Hematopoietic multipotent progenitor cell treated with erythropoietin and hydrocortisone succinate and interleukin-3 and kit ligand, for 15 days (in vitro differentiated cells): ENCODE results near the gene DSTYK.
"Not testable (repeated sequence)": the region's sequence is repeated elsewhere in the genome, so short reads cannot be mapped to it uniquely, and the experiment has no call there.

Source experiments
- DNase-seq: peaks from one replicate; pipeline ENCODE4 v3.0.0-alpha.2; 2015; ENCODE audit warnings: low spot score

DSTYK gene

DNA sequence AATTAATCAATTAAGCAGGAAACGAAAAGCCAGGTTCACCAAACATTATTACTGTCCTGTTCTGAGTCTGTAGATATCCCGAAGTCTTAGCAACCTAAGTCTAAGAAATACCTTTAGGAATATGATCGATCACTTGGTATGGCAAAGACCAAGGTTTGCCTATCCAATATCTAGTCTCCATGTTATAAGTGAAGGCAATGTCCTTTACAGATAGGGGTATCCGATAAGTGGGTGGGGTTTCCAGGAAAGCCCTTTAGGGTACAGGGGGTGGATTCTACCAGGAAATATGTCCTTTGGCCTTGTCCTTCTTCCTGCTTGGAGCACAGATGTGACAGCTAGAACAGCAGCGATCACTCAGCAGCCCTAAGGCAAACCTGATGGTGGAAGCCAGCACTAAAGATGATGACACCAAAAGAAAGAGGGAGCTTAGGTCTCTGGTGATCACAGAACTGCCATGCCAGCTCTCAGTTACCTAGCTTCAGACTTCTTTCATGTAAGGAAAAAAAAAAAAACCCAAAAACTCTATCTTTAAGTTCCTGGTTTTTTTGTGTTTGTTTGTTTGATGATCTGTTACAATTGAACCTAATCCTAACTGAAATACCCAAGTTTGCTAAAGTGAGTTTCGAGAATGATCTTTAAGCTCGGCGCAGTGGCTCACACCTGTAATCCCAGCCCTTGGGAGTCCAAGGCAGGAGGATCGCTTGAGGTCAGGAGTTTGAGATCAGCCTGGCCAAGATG is 40.8 kb downstream of the DSTYK start:
- DNase-seq: peak; percentile 64

DNA sequence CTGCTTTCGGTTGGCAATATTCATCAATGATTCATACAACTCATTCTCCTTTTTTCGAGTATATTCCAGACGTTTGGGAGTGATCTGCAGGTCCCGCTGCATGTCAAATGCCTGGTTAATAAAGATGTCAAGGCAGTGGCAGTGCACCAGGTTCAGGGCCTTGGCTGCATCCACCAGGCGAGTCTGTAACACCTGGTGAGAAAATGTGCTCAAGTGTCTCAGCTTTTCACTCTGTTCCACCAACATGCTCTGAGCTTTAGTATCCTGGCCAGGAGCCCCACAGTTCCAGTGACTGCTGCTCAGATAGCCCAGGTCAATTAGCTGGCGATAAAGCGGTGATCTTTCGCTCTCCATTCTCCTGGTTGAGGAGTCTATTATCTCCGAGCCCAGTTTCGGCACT is 42.3 kb downstream of the DSTYK start:
- no peak for DNase-seq

DNA sequence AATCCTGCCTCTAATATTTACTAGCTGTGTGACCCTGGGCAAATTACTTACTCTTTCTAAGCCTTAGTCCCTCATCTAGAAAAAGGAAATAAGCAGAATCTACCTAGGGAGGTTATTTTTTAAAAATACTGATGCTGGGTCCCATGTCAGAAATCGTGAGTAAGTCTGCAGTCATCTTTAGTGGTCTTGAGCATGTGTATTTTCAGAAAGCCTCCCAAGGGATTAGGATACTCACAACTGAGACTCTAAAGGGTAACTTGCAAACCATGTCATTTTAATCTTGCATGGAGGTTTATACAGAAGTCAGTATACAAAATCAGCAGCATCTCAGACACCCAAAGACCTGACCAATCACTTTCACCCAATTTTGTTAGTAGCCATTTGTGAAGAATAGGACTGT is 43.2 kb downstream of the DSTYK start:
- no peak for DNase-seq

DNA sequence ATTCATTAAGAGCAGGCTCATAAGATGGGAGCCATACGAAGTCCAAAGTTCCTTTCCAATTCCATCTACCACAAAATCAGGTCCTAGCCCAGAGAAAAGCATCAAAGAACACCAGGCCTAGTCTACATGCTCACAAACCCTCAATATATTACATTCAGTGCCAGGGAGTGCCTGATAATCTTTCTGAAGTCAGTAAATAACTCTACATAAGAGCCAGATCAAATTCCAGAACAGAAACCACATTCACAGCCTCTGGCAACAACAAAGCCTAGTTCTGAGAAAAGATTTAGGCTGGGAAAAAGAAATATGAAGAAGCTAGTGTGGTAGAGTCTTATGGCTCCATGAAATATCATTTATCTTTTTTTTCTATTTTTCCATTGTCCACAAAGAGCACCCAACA is 49.2 kb downstream of the DSTYK start:
- no peak for DNase-seq

DNA sequence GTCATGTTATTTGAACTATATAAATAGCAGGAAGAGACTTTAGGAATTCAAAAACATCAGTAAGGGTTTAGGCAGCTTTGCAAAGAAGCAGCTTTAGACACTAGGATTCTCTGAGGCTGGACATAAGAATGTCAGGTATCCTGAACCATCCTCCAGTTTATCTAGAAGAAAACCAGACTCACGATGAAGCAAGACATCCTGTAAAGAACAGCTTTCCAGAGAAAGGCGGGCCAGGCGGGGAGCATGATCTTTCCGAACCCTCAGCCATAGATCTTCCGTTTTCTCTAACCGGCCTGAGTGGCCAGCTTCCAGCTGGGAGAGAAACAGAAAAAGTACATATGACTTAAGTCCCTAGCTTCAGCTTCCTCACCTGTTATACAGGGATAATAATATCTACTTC is 50.4 kb downstream of the DSTYK start:
- DNase-seq: no peak

DNA sequence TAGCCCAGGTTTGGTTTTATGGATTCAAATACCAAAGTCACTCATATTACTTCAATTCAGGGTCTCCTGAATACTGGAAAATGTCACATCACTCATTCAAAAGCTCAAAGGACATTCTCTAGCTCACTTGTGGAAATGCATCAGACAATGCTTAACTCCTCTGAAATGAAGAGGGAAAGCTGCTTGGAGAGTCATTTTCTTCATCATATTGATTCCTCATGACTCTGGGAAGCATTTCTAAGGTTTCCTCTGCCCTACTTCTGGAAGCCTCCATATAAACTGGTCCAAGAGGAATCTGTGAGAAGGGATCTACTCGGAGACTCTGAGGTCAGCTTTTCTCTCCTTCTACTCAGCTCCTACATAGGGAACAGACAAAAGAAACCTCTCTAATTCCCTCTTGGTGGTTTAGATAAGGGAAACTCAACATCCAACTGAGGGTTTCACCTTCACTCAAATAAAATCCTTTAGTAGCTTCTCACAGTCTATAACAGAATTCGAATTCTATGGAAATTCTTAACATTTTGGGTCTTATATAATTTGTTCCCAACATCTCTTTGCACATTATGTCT is 53.4 kb downstream of the DSTYK start:
- DNase-seq: no peak

DNA sequence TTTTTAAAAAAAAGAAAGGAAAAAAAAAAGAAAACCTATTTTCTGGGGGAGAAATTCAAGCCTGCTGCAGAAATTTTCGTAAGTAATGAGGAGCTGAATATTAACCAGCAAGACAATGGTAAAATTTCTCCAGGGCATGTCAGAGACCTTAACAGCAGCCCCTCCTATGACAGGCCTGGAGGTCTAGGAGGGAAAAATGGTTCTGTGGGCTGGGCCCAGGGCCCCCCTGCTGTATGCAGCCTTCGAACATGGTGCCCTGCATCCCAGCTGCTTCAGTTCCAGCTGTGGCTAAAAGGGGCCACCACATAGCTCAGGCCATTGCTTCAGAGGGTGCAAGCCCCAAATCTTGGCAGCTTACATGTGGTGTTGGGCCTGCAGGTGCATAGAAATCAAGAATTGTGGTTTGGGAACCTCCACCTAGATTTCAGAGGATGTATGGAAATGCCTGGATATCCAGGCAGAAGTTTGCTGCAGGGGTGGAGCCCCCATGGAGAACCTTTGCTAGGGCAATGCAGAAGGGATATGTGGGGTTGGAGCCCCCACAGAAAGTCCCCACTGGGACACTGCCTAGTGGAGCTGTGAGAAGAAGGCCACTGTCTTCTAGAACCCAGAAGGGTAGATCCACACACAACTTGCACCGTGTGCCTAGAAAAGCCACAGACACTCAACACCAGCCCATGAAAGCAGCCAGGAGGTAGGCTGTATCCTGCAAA is 55.7 kb downstream of the DSTYK start:
- DNase-seq: not testable (repeated sequence)

DNA sequence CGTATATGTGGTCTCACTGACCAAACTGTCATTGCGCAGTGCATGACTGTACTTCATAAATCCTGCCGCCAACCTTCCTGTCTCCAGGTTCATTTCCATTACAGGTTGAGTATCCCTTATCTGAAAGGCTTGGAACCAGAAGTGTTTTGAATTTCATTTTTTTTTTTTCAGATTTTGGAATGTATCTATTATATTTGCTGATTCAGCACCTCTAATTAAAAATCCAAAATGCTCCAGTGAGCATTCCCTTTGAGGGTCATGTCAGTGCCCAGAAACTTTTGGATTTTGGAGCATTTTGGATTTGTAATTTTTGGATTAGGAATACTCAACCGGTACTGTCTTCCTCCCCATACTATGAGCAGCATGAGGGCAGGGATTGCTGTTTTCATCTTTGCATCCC is 59.0 kb downstream of the DSTYK start:
- DNase-seq: no peak

DNA sequence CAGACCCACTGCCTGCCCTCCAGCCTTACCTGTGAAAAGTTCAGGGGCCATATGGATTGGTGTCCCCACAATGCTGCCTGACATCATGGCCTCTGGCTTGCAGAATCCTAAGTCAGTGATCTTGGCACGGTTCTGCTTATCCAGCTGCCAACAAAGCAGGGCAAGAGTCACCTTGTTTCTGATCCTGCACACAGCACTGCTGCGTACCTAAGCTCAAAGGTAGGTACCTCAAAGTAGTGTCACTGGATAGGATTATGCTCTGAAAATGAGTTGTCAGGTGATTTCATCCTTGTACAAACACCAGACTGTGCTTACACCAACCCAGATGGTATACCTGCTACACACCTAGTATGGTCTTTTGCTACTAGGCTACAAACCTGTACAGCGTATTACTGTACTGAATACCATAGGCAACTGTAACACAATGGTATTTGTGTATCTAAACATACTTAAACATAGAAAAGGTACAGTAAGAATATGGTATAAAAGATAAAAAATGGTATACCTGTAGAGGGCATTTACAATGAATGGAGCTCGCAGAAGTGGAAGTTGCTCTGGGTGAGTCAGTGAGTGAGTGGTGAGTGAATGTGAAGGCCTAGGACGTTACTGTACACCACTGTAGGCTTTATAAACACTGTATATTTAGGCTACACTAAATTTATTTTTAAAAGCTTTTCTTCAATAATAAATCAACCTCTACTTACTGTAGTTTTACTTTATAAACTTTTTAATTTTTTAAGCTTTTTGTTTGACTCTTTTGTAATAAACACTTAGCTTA is 60.7 kb downstream of the DSTYK start:
- no peak for DNase-seq

DNA sequence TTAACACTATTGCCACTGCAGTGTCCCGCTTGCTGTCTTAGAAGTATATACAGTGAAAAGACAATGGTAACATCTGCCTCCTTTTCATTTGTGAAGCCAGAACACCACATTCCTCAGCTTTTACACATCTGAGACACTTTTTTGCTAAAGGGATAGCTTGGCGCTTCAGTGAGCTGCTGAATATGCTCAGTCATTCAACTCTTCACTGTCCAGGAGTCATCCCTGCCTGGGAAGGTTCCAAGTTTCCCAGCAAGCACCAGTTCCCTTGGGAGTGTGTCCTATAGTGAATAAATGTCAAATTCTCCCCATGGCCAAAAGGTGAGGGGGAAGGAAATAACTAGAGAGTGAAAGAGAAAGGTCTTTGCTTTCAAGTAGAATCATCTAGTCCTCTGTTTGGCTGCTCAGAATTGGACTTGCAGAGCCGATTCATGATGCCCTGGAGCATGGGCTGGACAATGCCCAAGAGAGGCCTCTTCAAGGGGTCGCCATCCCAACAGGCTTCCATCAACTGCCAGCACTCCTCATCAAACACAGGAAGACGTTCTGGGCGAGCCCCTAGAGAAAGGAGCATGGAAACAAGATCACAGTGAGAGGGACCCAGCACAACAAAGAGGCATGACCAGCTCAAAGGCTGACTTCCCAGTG is 64.2 kb downstream of the DSTYK start:
- no peak for DNase-seq

DNA sequence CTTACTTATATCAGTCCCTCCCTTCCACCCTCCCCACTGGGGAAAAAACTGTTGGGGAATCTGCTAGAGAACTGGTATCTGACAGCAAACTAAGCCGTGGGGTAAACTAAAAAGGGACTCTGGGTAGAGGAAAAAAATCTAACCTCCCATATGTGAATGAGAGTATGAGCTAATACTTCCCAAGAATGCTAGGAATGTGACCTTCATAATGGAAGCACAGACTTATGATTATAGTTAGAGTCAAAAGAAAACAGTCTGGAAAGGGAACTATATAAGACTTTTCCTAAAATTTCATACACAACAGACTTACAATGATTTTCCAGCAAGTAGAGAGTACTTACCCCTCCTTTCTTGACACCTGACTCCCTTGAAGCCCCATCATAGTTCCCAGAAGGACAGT is 66.8 kb downstream of the DSTYK start:
- no peak for DNase-seq

DNA sequence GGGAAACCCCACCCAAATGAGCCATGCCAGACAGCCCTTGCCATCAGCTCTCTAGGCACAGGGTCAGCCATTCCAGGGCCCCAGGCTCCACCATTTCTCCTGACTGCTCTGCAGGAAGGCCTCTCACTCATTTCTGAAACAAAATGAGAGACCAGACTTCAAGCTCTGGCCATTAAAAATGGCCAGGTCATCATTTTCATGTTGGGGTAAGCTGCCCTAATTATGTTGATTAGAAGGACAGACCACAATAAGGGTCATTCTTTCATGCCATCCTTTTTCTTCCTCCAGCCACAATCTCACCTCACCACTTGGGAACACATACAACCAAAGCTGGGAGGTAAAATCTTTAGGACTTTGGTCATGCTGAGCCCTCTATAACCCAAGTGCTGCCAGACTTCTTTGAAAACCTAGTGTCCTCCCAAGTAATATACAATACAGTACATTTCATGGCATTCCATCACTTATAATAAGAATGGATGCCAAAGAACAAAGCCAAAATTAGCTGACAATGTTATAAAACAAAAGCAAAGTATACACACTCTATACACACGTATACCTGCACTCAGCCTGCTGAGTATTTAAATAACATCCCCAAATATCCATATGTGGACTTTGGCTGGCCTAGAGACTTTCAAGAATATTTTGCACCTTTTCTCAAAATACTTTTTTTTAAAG is 67.3 kb downstream of the DSTYK start:
- DNase-seq: no peak

DNA sequence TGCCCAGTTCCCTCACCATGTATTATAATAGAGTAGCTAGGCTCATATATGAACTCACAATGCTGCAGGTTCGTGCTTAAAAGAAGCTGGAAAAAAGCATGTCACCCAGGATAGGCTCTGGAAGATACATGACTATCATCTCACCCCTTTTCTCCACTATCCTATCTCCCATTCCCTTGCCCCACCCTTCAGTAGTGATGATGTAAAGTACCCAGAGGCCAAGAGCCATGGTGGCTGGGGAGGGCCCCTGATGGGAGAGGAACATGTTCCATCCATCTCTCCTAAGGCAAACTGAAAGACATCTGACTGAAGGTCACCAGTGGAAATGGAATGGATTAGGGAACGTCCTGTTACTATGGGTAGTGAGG is 69.4 kb downstream of the DSTYK start:
- peak; percentile 8 for DNase-seq

DNA sequence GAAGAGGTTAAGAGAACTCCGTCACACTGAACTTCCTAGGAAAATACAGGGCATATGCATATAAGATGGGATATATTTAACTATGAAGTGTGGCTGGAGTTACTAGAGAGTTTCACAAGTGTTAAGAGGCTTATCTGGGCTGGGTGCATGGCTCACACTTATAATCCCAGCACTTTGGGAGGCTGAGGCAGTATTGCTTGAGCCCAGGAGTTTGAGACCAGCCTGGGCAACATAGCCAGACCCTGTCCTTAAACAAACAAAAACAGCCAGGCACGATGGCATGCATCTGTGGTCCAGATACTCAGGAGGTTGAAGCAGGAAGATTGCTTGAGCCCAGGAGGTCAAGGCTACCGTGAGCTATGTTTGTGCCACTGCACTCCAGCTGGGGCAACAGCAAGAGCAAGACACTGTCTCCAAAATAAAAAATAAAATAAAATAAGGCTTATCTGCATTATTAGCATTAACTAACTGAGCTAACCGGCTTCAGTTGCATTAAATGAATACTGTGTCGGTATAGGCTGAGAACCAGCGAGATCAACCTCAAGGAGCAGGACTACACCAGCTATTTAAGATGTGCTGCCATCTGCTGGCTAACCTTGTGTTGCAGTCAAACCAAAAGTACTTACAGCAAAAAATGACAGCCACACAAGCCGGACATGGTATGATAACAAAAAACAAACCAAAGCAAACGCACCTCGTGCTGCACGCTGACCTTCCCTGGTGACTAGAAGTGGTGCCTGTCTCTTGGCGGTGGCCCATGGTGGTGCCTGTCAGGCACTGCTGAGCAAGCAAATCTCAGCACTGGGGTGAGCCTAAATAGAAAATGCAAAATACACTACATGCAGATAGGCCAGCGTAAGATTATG is 70.0 kb downstream of the DSTYK start:
- peak; percentile 83 for DNase-seq

DNA sequence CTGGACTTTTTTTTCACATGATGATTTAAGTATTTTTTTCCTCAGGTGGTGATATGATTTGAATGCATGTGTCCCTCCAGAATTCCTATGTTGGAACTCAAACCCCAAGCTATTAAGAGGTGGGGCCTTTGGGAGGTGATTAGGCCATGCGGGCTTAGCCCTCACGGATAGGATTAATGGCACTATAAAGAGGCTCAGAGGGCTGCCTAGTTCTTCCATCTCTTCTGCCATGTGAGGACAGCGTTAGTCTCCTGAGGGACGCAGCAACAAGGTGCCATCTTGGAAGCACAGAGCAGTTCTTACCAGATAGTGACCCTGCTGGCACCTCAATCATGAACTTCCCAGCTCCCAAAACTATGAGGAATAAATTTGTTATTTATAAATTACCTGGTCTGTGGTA is 71.4 kb downstream of the DSTYK start:
- DNase-seq: no peak

DNA sequence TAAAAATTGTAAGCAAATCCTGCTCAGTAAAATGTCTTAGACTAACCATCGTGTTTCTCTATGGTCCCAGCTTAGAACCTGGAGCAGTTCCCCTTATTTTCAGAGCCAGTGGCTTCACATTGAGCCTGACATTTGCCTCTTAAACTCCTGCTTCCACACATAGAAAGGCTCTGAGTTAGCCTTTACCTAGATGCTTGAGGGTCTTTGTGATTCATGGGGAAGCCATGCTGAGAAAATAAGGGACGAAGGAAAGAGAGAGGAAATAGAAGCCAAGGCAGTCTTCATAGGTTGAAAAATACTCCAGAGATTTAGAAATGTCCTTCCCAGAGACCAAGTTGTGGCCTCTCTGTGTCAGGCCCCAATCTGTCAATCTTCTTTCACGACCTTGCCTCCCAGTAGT is 73.6 kb downstream of the DSTYK start:
- no peak for DNase-seq

DNA sequence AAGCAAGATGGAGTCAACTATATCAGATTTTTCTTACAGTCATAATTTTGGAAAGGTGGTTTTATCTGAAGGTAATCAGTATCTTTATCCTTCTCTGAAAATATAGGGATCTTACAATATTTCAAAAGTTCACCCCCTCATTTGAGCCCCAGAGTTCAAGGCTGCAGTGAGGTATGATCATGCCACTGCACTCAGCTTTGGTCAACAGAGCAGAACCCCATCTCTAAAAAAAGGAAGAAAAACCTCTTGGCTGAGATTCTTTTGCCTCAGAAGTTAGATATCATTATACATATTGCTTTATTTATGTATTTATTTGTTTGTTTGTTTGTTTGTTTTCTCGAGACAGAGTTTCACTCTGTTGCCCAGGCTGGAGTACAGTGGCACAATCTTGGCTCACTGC is 78.2 kb downstream of the DSTYK start:
- no peak for DNase-seq

DNA sequence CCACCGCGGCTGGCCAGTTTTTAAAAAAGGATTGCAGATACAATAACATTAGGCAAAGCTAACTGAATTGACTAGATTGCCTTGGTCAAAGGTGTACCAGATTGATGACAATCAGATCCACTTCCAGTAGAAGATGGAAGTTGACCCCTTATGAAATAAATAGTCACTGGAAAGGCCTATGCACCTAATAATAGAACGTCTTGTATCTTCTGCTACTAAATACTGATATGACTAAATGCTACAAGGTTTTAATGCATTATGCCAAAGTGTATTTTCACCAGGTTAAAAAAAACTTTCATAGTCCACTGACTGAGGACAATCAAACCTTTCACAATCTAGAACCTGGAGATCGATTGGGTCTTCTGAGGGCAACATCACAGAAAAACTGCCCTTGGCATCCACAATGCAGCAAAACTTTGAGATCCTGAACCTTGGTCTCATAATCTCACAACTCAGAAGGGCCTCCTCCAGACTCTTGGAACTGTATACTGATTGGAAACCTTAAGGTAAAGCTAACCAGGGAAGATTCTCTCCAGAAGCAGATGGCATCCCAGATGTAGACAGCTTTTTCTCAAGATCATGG is 82.0 kb downstream of the DSTYK start:
- no peak for DNase-seq

DNA sequence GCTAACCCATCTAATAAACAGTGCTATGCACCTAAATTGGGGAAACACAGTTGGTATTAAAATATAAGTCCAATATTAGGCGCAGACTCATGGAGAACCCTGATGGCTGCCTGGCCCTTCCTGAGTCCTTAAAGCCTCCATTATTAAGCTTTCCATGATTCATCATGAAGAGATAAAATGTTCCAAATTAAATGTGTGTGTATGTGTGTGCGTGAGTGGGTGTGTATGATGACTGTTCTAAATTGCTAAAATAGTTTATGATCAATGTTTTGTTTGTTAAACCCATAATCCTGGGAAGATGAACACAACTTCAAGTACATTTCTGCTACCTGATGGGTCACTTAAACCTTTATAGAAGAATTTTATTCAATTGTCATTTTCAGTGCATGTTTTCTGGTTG is 83.5 kb downstream of the DSTYK start:
- no peak for DNase-seq

DNA sequence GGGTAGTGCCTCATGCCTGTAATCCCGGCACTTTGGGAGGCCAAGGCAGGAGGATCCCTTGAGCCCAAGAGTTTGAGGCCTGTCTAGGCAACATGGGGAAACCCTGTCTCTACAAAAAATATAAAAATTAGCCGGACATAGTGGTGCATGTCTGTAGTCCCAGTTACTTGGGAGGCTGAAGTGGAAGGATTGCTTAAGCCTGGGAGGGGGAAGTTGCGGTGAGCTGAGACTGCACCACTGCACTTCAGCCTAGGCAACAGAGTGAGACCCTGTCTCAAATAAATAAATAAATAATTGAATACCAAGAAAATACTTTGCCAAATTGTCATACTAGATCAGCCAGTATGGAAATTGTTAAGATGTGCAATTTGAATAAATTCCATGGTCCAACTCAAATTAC is 83.9 kb downstream of the DSTYK start:
- DNase-seq: no peak
